CD8-positive, alpha-beta memory T cell (primary cell): Measurements from ENCODE around the gene MAEA. TPM values are rescaled to one million over a fixed set of nuclear protein-coding genes. Genes with fewer than 3 reads are reported as not detected.

Experiments
- CTCF ChIA-PET: fragments of 350-600 bp; sonication (Branson Sonifier 250); formaldehyde crosslinking; loops from one replicate; lab custom pipeline; 2021; ENCODE audit warnings: antibody characterized with exemption; lab: Charles Lee
- POLR2A ChIA-PET: fragments of 350-600 bp; sonication (Branson Sonifier 250); formaldehyde crosslinking; loops from one replicate; lab custom pipeline; 2021; ENCODE audit warnings: antibody characterized with exemption; lab: Charles Lee
- DNase-seq, 5 donors: peaks; one replicate each; pipeline versions ENCODE4 v3.0.0 to v3.0.0-alpha.2; 2020 to 2022; ENCODE audit warnings: mixed read lengths in 1 of 5
- H3K27ac ChIP-seq: one replicate; pipeline ENCODE4 v1.7.0; 2013; ENCODE audit warnings: low read depth, mild to moderate bottlenecking, low read length, moderate library complexity
- H3K27me3 ChIP-seq: 2 replicates; pipeline ENCODE4 v1.7.0; 2013; ENCODE audit warnings: low read length, mild to moderate bottlenecking; ENCODE audit not compliant: insufficient read depth, poor library complexity, severe bottlenecking
- H3K36me3 ChIP-seq: 2 replicates; pipeline ENCODE4 v1.7.0; 2013; ENCODE audit warnings: mild to moderate bottlenecking, low read length, moderate library complexity; ENCODE audit not compliant: insufficient read depth
- H3K4me1 ChIP-seq: 2 replicates; pipeline ENCODE4 v1.7.0; 2013; ENCODE audit warnings: mild to moderate bottlenecking, low read length, moderate library complexity; ENCODE audit not compliant: insufficient read depth
- H3K4me3 ChIP-seq: 2 replicates; pipeline ENCODE4 v1.7.0; 2013; ENCODE audit warnings: mild to moderate bottlenecking, low read length
- H3K9me3 ChIP-seq: 2 replicates; pipeline ENCODE4 v1.7.0; 2013; ENCODE audit warnings: mild to moderate bottlenecking, low read length
- H3K27ac Mint-ChIP-seq, 8 donors: one replicate each; pipeline ENCODE4 v1.8.0; 2020 to 2021; ENCODE audit warnings: mixed read lengths in 8 of 8, mild to moderate bottlenecking in 6 of 8, inconsistent platforms in 3 of 8, moderate library complexity in 3 of 8
- H3K27me3 Mint-ChIP-seq, 2 donors: one replicate each; pipeline ENCODE4 v1.8.0; 2020 to 2021; ENCODE audit warnings: mixed read lengths in 2 of 2, mild to moderate bottlenecking in 1 of 2, moderate library complexity in 1 of 2
- H3K36me3 Mint-ChIP-seq, 3 donors: one replicate each; pipeline ENCODE4 v1.8.0; 2020 to 2021; ENCODE audit warnings: mixed read lengths in 3 of 3, inconsistent platforms in 1 of 3, mild to moderate bottlenecking in 1 of 3
- H3K4me1 Mint-ChIP-seq, 3 donors: one replicate each; pipeline ENCODE4 v1.8.0; 2020 to 2021; ENCODE audit warnings: mixed read lengths in 3 of 3, inconsistent platforms in 1 of 3, mild to moderate bottlenecking in 1 of 3
- H3K4me3 Mint-ChIP-seq, 7 donors: one replicate each; pipeline ENCODE4 v1.8.0; 2020 to 2021; ENCODE audit warnings: mixed read lengths in 7 of 7, mild to moderate bottlenecking in 6 of 7, moderate library complexity in 4 of 7, inconsistent platforms in 2 of 7
- H3K9me3 Mint-ChIP-seq, 5 donors: one replicate each; pipeline ENCODE4 v1.8.0; 2020 to 2022; ENCODE audit warnings: mixed read lengths in 5 of 5, mild to moderate bottlenecking in 3 of 5, moderate library complexity in 2 of 5, inconsistent platforms in 1 of 5
- polyA plus RNA-seq: library from polyadenylated mRNA; unstranded; fragments of 300-500 nt; fragmentation: Illumina TruSeq; gene quantifications from one replicate; pipeline ENCODE4 v1.2.3, GENCODE V29; 2021
- total RNA-seq, 2 experiments: library from RNA; stranded (reverse); gene quantifications; one replicate each; pipeline ENCODE4 v1.2.3, GENCODE V29; 2021

Gene MAEA
- total and polyA plus RNA-seq, 3 experiments from 2014 or later = 59.4 to 75.3 (median 63.8) TPM

GRCh38 chr4:1356181-1356998, 66.7 kb downstream of the MAEA start:
- Histone ChIP-seq H3K4me1 (peaks cover 7% of the 10 kb centered on the region), H3K4me3 (no peak overlapping the region), H3K27me3 (no peaks in the 10 kb centered on the region), H3K27ac (no peak overlapping the region), H3K36me3 (no peaks in the 10 kb centered on the region), H3K9me3 (no peaks in the 10 kb centered on the region)
- peak overlapping the region in 1 of 8 donors; percentile 60 for H3K27ac Mint-ChIP-seq
- peaks cover 7 to 10% (median 7%) of the 10 kb centered on the region in 3 donors for H3K4me1 Mint-ChIP-seq
- peak in 4 of 5 donors; percentile 18 to 63 (median 26) for DNase-seq
- ChIA-PET CTCF (interaction anchor here (0.8 to 6.0 kb wide), 11 partner anchors 10 to 275 kb away, joined by 3 to 34 read pairs (median 5); partner anchors contain the start of gene UVSSA), POLR2A (interaction anchor here (1.2 kb wide), 1 partner anchor 249 kb away, joined by 5 read pairs; no protein-coding TSS in a partner anchor)
- no peak overlapping the region for H3K4me3 Mint-ChIP-seq
- H3K27me3 Mint-ChIP-seq = no peaks in the 10 kb centered on the region
- no peaks in the 10 kb centered on the region for H3K9me3 Mint-ChIP-seq
- peaks cover 0 to 48% (median 0%) of the 10 kb centered on the region in 3 donors for H3K36me3 Mint-ChIP-seq

GRCh38 chr4:1357356-1358248, 67.9 kb downstream of the MAEA start:
- no peak overlapping the region for H3K4me3 Mint-ChIP-seq
- DNase-seq = no peak
- H3K36me3 Mint-ChIP-seq = peaks cover 0 to 49% (median 0%) of the 10 kb centered on the region in 3 donors
- no peaks in the 10 kb centered on the region for H3K27me3 ChIP-seq
- no peaks in the 10 kb centered on the region for H3K9me3 Mint-ChIP-seq
- H3K4me3 ChIP-seq = no peak overlapping the region
- H3K27ac ChIP-seq = no peak overlapping the region
- H3K27ac Mint-ChIP-seq = no peak overlapping the region
- ChIA-PET POLR2A (no interaction called here), CTCF (interaction anchor here (0.8 to 6.0 kb wide), 3 partner anchors 248 to 274 kb away, joined by 5 to 34 read pairs (median 5); no protein-coding TSS in a partner anchor)
- no peaks in the 10 kb centered on the region for H3K36me3 ChIP-seq
- peaks cover 0 to 2% (median 0%) of the 10 kb centered on the region in 3 donors for H3K4me1 Mint-ChIP-seq
- no peaks in the 10 kb centered on the region for H3K27me3 Mint-ChIP-seq
- no peaks in the 10 kb centered on the region for H3K4me1 ChIP-seq
- no peaks in the 10 kb centered on the region for H3K9me3 ChIP-seq

GRCh38 chr4:1358421-1359143, 68.9 kb downstream of the MAEA start:
- DNase-seq = no peak
- Mint-ChIP-seq H3K36me3 (peaks cover 0 to 47% (median 0%) of the 10 kb centered on the region in 3 donors), H3K27me3 (no peaks in the 10 kb centered on the region), H3K27ac (no peak overlapping the region), H3K4me1 (peaks cover 0 to 2% (median 0%) of the 10 kb centered on the region in 3 donors), H3K9me3 (no peaks in the 10 kb centered on the region), H3K4me3 (no peak overlapping the region)
- Histone ChIP-seq H3K27ac (no peak overlapping the region), H3K36me3 (no peaks in the 10 kb centered on the region), H3K27me3 (no peaks in the 10 kb centered on the region), H3K9me3 (no peaks in the 10 kb centered on the region), H3K4me3 (no peak overlapping the region), H3K4me1 (no peaks in the 10 kb centered on the region)
- POLR2A ChIA-PET = no interaction called here
- CTCF ChIA-PET = interaction anchor here (6.0 kb wide), 1 partner anchor 247 kb away, joined by 34 read pairs; no protein-coding TSS in a partner anchor

GRCh38 chr4:1359144-1359501, 69.4 kb downstream of the MAEA start:
- POLR2A ChIA-PET = no interaction called here
- H3K4me3 Mint-ChIP-seq = no peak overlapping the region

GRCh38 chr4:1359976-1360375, 70.3 kb downstream of the MAEA start:
- H3K27ac ChIP-seq = no peak overlapping the region
- no peaks in the 10 kb centered on the region for H3K27me3 ChIP-seq
- no peak overlapping the region for H3K4me3 ChIP-seq
- H3K27me3 Mint-ChIP-seq = no peaks in the 10 kb centered on the region
- no peak for DNase-seq
- no peak overlapping the region for H3K4me3 Mint-ChIP-seq
- H3K36me3 ChIP-seq = no peaks in the 10 kb centered on the region
- peaks cover 0 to 2% (median 0%) of the 10 kb centered on the region in 3 donors for H3K4me1 Mint-ChIP-seq
- CTCF ChIA-PET = no interaction called here
- POLR2A ChIA-PET = no interaction called here
- no peak overlapping the region for H3K27ac Mint-ChIP-seq
- H3K9me3 ChIP-seq = no peaks in the 10 kb centered on the region
- H3K36me3 Mint-ChIP-seq = peaks cover 0 to 42% (median 0%) of the 10 kb centered on the region in 3 donors
- no peaks in the 10 kb centered on the region for H3K9me3 Mint-ChIP-seq
- no peaks in the 10 kb centered on the region for H3K4me1 ChIP-seq

More at GRCh38 chr4:1359144-1359501, 69.4 kb downstream of the MAEA start:
- H3K4me1 Mint-ChIP-seq = peaks cover 0 to 2% (median 0%) of the 10 kb centered on the region in 3 donors
- Histone ChIP-seq H3K4me3 (no peak overlapping the region), H3K36me3 (no peaks in the 10 kb centered on the region), H3K9me3 (no peaks in the 10 kb centered on the region), H3K4me1 (no peaks in the 10 kb centered on the region), H3K27me3 (no peaks in the 10 kb centered on the region), H3K27ac (no peak overlapping the region)
- no peaks in the 10 kb centered on the region for H3K27me3 Mint-ChIP-seq
- H3K27ac Mint-ChIP-seq = no peak overlapping the region
- DNase-seq = no peak
- H3K9me3 Mint-ChIP-seq = no peaks in the 10 kb centered on the region
- peaks cover 0 to 46% (median 0%) of the 10 kb centered on the region in 3 donors for H3K36me3 Mint-ChIP-seq
- CTCF ChIA-PET = interaction anchor here (6.0 kb wide), 1 partner anchor 247 kb away, joined by 34 read pairs; no protein-coding TSS in a partner anchor

- H3K27me3 ChIP-seq = no peaks in the 10 kb centered on the region
- no peak for DNase-seq
- Mint-ChIP-seq H3K4me3 (no peak overlapping the region), H3K9me3 (no peaks in the 10 kb centered on the region), H3K36me3 (peaks cover 0 to 37% (median 0%) of the 10 kb centered on the region in 3 donors), H3K27me3 (no peaks in the 10 kb centered on the region), H3K27ac (no peak overlapping the region), H3K4me1 (peaks cover 0 to 2% (median 0%) of the 10 kb centered on the region in 3 donors)
- no peak overlapping the region for H3K4me3 ChIP-seq
- H3K36me3 ChIP-seq = no peaks in the 10 kb centered on the region
- no peaks in the 10 kb centered on the region for H3K4me1 ChIP-seq
- POLR2A ChIA-PET = no interaction called here
- CTCF ChIA-PET = no interaction called here
- no peak overlapping the region for H3K27ac ChIP-seq
- no peaks in the 10 kb centered on the region for H3K9me3 ChIP-seq
Measured at GRCh38 chr4:1360423-1361283, 71.0 kb downstream of the MAEA start.

GRCh38 chr4:1361431-1361830, 71.7 kb downstream of the MAEA start:
- no peak overlapping the region for H3K27ac Mint-ChIP-seq

More at GRCh38 chr4:1361431-1361830, 71.7 kb downstream of the MAEA start:
- no peak for DNase-seq
- no peaks in the 10 kb centered on the region for H3K9me3 Mint-ChIP-seq
- H3K4me1 Mint-ChIP-seq = peaks cover 0 to under 1% (median 0%) of the 10 kb centered on the region in 3 donors
- no peak overlapping the region for H3K4me3 ChIP-seq
- no peaks in the 10 kb centered on the region for H3K4me1 ChIP-seq
- CTCF ChIA-PET = no interaction called here
- peaks cover 0 to 35% (median 0%) of the 10 kb centered on the region in 3 donors for H3K36me3 Mint-ChIP-seq
- no peak overlapping the region for H3K4me3 Mint-ChIP-seq
- H3K36me3 ChIP-seq = no peaks in the 10 kb centered on the region
- H3K27ac ChIP-seq = no peak overlapping the region
- H3K9me3 ChIP-seq = no peaks in the 10 kb centered on the region
- no peaks in the 10 kb centered on the region for H3K27me3 Mint-ChIP-seq
- POLR2A ChIA-PET = no interaction called here
- H3K27me3 ChIP-seq = no peaks in the 10 kb centered on the region
